ENCODE measurements around the gene CDK11A.
"Not testable (repeated sequence)": the region's sequence is repeated elsewhere in the genome, so short reads cannot be mapped to it uniquely, and the experiment has no call there.

CDK11A gene

DNA sequence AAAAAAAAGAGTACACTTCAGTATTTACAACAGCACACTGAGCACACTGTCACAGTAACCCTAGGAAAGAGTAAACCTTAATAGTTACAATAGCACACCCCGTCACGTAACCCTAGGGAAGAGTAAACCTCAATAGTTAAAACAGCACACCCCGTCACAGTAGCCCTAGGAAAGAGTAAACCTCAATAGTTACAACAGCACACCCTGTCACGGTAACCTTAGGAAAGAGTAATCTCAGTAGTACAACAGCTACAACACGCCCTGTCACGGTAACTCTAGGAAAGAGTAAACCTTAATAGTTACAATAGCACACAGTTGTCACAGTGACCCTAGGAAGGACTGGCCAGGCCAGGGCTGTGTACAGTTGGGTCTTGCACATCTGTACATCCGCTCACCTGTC is 3.0 kb downstream of the CDK11A start:
- DNase-seq: no peak

DNA sequence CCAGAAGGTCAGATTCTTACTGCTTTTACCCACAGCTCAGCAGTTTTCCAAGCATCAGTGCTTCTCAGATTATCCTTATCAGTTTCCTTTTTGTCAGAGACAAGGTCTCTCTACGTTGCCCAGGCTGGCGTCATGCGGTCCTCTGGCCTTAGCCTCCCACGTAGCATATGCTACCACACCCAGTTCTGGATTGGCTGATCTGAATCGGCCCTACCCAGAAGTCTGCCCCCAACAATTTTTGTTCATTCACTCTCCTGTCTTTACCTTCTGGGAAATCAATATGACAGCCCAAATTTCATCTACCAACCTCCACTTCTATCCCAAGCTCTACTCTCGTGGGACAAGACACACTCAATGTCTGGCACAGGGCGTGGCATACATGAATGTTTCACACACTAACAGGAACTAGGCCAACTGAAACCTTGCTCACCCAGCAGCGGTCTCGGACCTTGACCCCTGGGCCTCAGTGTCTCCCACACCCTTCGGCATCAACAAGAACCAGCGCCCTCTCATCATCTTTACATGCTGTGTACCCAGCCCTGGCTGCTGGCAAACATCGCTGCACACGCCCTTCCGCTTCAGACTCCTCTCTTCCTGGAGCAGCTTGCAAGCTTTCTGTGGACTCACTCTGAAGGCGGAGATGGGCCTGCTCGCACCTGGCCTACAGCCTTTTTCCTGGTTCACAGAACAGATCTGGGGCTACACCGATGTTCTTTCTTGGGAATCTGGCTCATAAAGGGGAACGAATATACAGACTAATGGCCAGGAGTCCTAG is 8.9 kb downstream of the CDK11A start:
- not testable (repeated sequence) for DNase-seq

DNA sequence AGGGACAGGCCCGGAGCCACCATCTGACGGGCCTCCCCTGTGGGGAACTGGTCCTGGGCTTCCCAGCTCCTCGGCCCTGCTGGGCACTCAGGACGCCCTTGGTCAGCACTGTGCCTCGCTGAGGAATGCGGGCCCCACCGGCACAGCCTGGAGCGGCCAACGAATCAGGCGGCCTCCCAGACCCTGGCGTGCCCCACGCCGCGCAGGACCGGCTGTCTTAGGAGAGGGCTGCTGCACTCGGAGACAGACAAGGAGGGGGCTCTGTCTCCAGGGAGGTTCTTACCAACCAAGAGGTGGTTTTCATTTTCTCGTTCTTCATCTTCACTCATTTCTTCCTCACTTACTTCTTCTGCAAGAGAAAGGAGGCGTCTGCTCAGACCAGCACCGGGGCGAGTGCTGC is 16.3 kb downstream of the CDK11A start:
- DNase-seq: not testable (repeated sequence)

DNA sequence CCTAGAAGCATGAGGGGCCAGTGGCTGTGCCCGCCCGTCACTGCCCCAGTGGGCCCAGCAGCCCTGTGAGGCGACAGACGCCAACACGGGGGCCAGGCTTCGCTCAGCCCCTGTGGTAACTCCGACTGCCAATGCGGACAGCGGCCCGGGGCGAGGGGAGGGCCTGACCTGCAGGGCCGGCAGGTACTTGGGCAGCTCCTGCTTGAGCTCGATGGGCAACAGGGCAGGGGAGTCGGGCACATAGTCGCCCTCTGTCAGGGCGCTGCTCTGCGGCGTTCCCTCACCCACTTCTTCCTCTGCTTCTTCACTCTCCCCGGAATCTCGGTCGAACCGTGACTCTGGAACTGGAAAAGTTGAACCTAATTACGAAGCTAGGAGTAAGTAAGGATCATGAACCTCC is 16.9 kb downstream of the CDK11A start:
- not testable (repeated sequence) for DNase-seq

DNA sequence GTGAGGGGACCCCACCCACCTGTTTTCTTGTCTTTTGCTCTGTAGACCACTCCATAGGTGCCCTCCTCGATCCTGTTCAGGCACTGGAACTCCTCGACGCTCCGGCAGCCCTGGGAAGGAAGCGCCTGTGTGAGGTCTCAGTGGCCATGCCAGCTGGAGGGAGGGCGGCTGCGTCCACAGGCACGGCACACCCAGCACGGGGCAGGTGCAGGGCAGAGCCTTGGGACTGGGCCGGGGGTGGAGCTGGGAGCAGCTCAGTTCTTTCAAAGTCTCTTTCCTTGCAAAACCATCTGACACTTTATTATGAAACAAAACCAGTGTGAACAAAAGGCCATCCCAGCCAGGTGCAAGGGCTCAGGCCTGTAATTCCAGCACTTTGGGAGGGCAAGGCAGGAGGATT is 18.5 kb downstream of the CDK11A start:
- DNase-seq: not testable (repeated sequence)

DNA sequence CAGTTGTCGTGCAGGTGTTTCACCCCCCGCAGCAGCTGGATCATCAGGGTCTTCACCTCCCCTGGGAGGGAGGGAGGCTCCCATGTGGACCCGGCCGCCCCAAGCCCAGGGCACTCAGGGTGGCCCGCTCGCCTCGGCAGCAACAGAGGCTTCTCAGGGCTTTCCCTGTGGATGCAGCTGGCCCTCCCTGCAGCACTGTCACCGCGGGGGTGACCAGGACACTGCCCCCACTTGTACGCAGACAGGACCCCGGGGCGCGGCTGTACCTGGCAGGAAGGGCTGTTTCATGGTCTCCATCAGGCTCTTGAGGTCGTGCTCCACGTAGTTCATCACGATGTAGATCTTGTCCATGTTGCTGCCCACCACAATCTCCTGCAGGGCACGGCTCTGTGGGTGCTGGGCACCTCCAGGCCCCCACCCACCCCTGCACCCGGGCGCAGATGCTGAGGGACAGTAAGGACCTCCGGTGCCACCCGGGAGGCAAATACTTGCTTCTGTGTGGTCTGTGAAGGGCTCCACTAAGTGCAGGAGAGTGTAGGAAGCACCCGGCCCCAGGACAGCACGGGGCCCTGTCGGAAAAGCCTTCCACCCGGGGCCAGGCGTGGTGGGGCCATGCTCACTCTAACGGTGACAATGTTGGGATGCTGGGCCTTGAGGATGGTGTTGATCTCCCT is 19.7 kb downstream of the CDK11A start:
- DNase-seq: not testable (repeated sequence)

DNA sequence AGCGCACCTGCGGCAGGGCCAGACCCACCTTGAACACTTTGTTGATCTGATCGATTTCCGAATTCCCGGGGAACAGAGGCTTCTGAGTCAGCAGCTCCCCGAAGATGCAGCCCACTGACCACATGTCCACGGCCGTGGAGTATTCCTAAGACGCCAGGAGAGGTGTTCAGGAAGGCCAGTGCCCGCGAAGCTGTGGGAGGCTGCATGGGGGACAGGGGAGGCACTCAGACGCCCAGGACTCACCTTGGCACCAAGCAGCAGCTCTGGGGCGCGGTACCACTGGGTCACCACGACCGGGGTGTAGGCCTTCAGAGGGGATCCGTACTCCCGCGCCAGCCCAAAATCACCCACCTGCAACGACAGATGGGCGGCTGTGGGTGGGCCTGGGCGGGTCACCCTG is 20.4 kb downstream of the CDK11A start:
- no peak for DNase-seq

DNA sequence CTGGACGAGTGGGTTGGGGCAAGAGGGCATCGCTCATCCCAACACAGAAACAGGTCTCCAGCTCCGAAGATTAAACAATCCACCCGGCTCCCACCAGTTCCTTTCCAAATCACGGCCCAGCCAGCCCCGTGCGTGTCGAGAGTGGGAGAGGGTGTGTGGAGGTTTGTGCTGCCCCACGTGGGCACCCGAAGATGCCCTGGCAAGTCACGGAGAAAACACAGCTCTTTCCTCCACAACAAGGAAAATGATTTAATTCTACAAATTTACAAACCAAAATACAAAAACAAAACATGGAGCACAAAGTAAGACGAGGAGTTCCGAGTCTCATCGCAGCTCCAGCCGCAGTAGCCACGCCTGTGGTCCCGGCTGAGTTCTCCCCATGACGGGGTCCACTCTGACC is 21.7 kb downstream of the CDK11A start:
- not testable (repeated sequence) for DNase-seq

DNA sequence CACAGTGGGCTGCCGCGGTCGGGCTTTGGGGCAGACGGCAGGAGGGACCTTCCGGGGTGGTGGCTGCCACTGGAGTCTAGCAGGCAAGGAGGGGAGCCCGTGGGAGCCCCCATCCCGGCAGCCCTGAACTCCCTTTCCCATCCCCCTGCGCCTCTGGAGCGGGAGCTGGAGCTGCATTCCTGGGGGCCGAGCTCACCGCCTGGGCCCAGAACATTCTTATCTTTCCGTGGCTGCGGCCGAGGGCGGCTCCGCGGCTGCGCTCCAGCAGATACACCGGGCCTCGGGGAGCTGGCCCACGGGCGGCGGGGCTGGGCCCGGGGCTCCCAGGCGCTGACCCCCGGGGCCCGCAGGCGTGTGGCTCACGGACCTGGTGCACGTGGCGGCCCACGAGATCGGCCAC is 23.6 kb downstream of the CDK11A start:
- not testable (repeated sequence) for DNase-seq

DNA sequence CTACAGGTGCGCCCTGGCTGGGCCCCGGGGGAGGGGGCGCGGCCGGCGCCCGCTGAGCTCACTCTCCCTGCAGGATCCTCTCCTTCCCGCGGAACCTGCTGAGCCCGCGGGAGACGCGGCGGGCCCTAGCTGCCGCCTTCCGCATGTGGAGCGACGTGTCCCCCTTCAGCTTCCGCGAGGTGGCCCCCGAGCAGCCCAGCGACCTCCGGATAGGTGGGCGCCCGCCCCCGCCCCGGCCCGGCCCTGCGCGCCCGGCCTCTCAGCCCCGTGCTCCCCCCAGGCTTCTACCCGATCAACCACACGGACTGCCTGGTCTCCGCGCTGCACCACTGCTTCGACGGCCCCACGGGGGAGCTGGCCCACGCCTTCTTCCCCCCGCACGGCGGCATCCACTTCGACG is 24.1 kb downstream of the CDK11A start:
- not testable (repeated sequence) for DNase-seq

DNA sequence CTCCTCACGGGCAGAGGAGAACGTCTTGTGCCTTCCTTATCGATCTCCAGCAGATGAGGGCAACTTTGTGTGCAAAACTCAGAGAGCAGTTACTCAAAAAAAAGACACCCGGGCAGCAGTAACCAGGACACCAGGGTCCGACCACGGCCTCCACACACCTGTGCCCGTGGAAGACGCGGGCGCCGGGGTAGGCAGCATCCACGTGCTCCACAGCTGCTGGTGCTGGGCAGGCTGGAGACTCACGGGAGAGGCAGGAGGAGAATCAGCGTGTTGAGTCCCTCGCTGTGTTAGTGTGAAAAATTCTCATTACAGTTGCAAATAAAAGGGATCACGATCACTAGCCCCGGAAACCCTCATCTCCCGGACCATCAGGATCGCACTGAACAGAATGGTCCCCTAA is 25.1 kb downstream of the CDK11A start:
- DNase-seq: not testable (repeated sequence)

DNA sequence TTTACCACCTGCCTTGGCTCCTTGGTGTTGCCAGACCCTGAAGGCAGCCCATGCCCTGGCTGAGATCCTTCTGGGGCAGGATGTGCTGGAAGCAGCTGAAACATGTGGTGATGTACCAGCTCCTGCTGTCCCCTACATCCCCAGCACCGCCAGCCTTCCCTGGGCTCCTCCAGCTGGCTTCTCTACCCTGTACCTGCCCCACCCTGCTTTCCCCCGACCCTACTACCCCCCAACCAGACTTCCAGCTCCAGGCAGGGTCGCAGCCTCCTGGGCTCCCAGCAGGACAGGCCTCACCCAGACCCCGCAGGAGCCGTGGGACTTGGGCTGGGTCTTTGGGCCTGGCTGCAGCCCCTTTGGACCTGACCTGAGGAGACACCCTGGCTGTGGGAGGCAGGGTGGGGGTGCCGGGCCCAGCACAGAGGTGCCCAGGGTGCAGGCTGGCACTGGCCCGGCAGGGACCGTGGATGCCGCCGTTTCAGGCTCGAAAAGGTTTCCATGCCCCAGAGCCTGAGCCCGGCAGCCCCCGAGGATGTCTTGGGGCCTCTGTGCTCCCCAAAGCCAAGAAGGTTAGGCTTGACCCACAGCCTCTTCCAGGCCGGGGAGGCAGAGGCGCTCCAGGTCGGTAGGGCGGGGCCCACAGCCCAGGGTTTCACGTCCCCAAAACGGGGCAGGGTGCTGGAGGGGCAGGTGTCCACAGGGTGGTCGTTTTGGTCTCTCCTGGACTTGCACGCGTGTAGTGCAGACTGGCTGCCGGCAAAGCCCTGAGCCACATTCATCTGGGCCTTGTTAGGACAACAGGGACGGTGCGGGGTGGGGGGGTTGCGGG is 26.6 kb downstream of the CDK11A start:
- DNase-seq: not testable (repeated sequence)

DNA sequence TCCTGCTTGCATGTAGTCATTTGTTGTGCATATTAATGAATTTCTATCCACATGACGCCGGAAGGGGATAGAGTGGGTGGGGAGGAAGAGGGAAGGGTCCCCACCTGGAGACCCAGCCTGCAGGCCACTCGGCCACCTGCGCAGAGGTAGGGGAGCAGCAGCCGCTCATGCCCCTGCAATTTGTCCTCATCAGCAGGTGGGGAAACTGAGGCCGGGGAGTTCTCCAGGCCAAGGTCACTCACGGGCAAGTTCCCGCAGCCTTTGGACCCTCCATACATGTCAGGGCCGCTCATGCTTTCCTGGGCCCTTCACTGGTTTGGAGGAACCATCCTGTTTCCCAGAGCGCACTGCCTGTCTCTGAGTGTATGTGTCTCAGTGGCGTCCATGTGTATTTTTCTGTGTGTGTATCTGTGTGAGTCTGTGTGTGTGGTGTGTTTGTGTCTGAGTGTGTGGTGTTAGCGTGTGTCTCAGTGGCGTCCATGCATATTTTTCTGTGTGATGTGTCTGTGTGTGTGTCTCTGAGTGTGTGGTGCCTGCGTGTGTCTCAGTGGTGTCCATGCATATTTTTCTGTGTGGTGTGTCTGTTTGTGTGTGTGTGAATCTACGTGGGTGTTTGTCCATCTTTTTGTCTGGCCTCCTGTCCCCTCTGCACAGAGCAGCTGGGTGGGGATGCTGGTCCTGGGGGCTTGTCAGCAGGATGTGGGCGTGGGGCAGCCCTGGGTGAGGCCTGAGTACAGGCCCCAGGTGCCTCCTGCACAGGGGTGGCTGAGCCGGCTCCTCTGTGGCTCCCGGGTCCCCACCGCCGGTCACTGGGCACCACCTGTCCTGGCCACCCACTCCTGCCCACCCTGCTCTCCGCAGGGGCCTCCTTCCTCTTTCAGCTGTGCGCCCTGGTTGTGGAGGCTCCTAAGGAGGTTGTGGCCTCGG is 27.5 kb downstream of the CDK11A start:
- DNase-seq: not testable (repeated sequence)

DNA sequence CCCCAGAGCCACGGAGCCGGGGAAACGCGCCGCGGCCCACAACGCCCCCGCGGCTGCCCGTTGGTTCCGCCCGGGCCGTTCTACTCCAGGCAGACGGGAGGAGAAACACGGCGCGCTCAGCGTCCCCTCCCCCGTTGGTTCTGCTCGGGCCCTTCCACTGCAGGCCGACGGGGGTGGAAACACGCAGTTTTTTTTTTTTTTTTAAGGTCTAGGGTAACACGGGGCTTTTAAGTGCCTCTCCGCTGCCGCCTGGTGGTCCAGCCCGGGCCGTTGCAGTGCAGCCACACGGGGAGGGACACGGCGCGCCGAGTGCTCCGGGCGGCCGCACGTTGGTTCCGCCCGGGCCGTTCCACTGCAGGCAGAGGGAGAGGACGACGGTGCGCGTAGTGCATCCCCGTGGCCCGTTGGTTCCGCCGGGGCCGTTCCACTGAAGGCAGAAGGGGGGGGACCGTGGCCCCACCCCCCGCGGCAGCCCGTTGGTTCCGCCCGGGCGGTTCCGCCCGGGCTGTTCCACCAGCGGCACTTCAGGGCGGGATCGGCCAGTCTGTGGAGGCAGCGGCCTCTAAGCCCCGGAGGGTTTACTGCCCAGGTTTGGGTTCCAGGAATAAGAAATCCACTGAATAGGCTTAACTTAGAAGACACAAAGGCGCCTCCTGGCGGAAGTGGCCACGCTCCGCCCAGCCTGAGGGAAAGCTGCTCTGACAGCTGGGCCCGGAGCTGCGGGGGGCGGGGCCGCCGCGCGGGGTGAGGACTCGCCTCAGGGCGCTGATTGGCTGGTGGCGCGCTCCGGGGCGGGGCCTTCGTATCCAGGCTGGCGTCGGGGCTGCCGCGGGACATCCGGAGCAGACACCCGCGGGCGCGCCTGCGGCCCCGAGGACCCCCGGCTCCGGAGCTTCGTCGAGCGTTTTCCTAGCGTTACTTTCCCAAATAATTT is 31.2 kb downstream of the CDK11A start, which contains the start of gene SLC35E2B:
SLC35E2B (minus strand) TSS at position 82 of the 934 bp plus-strand sequence. CDS start 16,096 bp downstream, outside the sequence.
- DNase-seq: peak; percentile 87 to 89

DNA sequence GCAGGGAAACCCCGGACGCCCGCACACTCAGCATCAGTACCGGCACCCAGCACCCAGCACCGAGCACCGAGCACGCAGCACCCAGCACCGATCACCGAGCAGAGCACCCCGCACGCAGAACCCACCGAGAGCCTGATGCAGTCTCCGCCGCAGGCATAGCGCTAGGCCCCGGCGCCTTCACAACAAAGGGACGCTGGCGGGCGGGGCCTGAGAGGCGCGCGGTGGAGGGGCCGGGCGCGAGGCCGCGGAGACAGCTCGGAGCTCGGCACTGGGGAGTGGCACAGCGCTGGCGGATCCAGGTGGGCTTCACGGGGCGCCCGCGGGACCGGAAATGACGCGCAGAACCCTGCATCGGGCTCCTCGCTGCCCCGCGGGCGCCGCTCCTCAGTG is 31.8 kb downstream of the CDK11A start:
- DNase-seq: peak in 1 of 2 donors; percentile 58

DNA sequence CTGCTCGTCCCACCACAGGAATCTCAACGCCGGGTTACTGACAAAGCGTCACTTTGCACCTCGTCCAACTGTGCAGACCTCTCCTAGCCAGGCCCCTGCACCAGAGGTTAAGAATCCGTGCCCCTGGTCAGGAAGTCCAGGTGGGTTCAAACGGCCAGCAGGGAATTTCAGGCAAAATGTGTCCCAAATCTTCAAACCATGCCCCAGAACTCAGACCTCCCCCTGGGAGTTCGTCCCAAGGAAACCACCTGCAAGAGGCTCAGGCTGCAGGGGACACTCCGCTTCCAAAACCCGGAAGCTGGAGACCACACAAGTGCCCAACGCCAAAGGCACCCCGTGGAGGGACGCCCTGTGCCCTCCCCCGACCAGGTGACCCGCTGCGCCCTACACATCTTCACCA is 32.7 kb downstream of the CDK11A start:
- DNase-seq: not testable (repeated sequence)

DNA sequence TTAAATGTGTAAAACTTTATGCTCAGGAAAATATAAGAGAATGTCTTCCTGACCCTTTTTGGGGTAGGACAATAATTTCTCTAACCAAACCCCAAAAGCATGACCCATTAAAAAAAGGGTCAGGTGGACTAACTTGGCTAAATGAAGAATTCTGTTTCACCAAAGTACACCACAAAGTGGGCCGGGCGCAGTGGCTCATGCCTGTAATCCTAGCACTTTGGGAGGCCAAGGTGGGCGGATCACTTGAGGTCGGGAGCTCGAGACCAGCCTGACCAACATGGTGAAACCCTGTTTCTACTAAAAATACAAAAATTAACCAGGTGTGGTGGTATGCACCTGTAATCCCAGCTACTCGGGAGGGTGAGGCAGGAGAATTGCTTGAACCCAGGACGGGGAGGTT is 34.6 kb downstream of the CDK11A start:
- not testable (repeated sequence) for DNase-seq

DNA sequence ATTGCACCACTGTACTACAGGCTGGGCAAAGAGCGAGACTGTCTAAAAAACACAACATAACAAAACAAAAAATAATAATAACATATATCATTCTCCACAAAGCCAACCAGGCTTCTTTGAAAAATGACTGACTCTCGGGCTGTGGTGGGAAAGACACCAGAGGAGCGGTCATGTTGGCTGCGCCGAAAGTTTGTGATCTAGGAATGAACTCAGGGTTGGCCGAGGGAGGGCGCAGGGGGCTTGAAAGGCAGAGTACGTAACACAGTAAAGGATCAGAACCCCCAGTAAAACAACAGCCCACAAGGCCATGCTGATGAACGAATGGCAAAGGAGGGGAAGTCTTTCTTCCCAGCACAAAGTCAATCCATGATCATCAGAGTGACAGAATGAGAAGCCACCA is 36.3 kb downstream of the CDK11A start:
- DNase-seq: no peak

DNA sequence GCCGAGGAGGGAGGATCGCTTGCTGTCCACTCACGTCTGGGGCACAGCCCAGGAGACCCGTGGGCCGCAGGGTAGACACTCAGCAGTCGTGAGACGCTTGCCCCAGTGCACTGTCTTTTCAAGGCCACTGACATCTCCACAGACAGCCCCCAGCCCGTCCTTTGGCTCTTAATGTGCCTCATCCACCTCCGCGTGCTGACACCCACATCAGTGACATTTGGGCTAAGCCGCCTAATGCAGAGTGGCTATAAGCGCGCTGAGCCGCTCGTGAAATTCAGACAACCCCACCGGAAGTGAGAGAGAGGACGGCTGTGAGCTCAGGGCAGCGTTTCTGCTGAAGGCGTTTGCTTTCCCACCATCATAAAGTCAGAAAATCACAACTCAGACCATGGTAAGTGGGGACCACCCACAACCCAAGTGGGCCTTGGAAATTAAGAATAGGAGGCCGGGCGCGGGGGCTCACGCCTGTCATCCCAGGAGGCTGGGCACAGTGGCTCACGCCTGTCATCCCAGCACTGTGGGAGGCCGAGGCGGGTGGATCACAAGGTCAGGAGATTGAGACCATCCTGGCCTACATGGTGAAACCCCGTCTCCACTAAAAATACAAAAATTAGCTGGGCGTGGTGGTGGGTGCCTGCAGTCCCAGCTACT is 40.0 kb downstream of the CDK11A start:
- no peak for DNase-seq

All from hippocampal formation (tissue), 2 donors.